HL-60 (cell line): ENCODE data around the gene OR7C2.

ENCODE experiments used
- DNase-seq, 2 experiments: peaks; one replicate each; pipeline ENCODE4 v3.0.0-alpha.2; 2010 to 2020; ENCODE audit warnings: low read depth in 1 of 2, low spot score in 1 of 2
- H3K27ac ChIP-seq: fragments of 250-450 bp; sonication (Bioruptor Pico); replicated peaks from 2 replicates; pipeline ENCODE4 v1.5.1; 2020; ENCODE audit warnings: mild to moderate bottlenecking, moderate library complexity
- H3K27me3 ChIP-seq: fragments of 250-450 bp; sonication (Bioruptor Pico); 2 replicates; pipeline ENCODE4 v1.5.1; 2021; ENCODE audit warnings: mild to moderate bottlenecking, moderate library complexity; ENCODE audit not compliant: insufficient read depth, poor library complexity, severe bottlenecking
- H3K4me3 ChIP-seq: replicated peaks from 2 replicates; pipeline ENCODE4 v1.5.1; 2011; ENCODE audit warnings: mild to moderate bottlenecking, control low read depth, low read length; ENCODE audit not compliant: insufficient read depth
- GABPA ChIP-seq: IDR thresholded peaks from 2 replicates; pipeline ENCODE4 v1.6.1; 2012; ENCODE audit warnings: low read depth
- POLR2AphosphoS5 ChIP-seq: IDR thresholded peaks from 2 replicates; pipeline ENCODE4 v1.6.1; 2012; ENCODE audit warnings: low read depth
- SPI1 ChIP-seq: IDR thresholded peaks from 2 replicates; pipeline ENCODE4 v1.6.1; 2012; ENCODE audit warnings: low read depth, mild to moderate bottlenecking, borderline replicate concordance
- TF ChIP-seq, protein P1 (sequence below): IDR thresholded peaks from 2 replicates; pipeline ENCODE4 v1.6.1; 2012; ENCODE audit warnings: low read depth; ENCODE audit not compliant: insufficient replicate concordance
- TF ChIP-seq, protein P2 (sequence below): IDR thresholded peaks from one replicate; pipeline ENCODE4 v1.5.1; 2011; ENCODE audit warnings: low read length, control low read depth, inconsistent platforms; ENCODE audit not compliant: insufficient read depth

Gene OR7C2

DNA sequence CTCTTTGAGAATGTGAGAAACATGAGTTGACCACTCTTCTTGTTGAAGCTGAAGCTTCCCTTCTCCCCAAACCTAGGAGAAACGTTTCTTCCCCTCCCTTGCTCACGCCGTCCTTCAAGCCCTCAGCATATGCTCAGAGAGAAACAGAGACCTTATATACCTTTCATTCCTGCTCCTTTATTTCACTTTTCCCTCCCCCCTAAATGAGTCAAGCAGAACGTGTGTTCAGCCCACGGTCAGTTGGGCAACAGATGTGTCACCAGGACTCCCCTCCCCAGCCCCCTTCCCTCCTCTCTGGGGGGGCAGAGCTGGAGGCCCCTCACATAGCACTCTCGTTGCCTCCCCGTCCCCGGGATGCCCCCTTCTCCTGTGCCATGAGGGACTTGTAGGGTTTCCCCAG lies 8.6 kb downstream of the OR7C2 start:
- Histone ChIP-seq H3K27me3 (no peaks in the 10 kb centered on the region), H3K4me3 (no peak overlapping the region), H3K27ac (no peak overlapping the region)
- TF ChIP-seq SPI1 (no peak), GABPA (no peak), POLR2AphosphoS5 (no peak)
- TF ChIP-seq, protein P1, sequence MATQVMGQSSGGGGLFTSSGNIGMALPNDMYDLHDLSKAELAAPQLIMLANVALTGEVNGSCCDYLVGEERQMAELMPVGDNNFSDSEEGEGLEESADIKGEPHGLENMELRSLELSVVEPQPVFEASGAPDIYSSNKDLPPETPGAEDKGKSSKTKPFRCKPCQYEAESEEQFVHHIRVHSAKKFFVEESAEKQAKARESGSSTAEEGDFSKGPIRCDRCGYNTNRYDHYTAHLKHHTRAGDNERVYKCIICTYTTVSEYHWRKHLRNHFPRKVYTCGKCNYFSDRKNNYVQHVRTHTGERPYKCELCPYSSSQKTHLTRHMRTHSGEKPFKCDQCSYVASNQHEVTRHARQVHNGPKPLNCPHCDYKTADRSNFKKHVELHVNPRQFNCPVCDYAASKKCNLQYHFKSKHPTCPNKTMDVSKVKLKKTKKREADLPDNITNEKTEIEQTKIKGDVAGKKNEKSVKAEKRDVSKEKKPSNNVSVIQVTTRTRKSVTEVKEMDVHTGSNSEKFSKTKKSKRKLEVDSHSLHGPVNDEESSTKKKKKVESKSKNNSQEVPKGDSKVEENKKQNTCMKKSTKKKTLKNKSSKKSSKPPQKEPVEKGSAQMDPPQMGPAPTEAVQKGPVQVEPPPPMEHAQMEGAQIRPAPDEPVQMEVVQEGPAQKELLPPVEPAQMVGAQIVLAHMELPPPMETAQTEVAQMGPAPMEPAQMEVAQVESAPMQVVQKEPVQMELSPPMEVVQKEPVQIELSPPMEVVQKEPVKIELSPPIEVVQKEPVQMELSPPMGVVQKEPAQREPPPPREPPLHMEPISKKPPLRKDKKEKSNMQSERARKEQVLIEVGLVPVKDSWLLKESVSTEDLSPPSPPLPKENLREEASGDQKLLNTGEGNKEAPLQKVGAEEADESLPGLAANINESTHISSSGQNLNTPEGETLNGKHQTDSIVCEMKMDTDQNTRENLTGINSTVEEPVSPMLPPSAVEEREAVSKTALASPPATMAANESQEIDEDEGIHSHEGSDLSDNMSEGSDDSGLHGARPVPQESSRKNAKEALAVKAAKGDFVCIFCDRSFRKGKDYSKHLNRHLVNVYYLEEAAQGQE = no peak
- TF ChIP-seq, protein P2, sequence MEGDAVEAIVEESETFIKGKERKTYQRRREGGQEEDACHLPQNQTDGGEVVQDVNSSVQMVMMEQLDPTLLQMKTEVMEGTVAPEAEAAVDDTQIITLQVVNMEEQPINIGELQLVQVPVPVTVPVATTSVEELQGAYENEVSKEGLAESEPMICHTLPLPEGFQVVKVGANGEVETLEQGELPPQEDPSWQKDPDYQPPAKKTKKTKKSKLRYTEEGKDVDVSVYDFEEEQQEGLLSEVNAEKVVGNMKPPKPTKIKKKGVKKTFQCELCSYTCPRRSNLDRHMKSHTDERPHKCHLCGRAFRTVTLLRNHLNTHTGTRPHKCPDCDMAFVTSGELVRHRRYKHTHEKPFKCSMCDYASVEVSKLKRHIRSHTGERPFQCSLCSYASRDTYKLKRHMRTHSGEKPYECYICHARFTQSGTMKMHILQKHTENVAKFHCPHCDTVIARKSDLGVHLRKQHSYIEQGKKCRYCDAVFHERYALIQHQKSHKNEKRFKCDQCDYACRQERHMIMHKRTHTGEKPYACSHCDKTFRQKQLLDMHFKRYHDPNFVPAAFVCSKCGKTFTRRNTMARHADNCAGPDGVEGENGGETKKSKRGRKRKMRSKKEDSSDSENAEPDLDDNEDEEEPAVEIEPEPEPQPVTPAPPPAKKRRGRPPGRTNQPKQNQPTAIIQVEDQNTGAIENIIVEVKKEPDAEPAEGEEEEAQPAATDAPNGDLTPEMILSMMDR = no peak
- no peak for DNase-seq

DNA sequence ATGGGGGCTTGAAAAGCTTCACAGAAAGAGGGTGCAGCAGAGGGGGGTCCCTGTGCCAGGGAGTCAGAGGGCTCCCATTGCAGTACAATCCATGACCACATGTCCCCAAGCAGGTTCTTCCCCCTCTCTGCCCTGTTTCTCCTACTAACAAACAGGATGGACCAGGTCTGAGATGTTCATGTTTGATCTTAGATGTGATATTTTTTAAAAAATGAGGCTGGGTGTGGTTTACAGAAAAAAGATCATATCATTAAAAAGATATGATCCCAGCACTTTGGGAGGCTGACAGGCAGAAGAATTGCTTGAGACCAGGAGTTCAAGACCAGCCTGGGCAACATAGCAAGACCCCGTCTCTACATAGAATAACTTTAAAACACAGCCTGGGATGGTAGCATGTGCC lies 9.1 kb downstream of the OR7C2 start:
- H3K4me3 ChIP-seq = no peak overlapping the region
- H3K27me3 ChIP-seq = no peaks in the 10 kb centered on the region
- TF ChIP-seq SPI1 (no peak), GABPA (no peak), POLR2AphosphoS5 (no peak)
- TF ChIP-seq, protein P2 = no peak
- TF ChIP-seq, protein P1 = no peak

DNA sequence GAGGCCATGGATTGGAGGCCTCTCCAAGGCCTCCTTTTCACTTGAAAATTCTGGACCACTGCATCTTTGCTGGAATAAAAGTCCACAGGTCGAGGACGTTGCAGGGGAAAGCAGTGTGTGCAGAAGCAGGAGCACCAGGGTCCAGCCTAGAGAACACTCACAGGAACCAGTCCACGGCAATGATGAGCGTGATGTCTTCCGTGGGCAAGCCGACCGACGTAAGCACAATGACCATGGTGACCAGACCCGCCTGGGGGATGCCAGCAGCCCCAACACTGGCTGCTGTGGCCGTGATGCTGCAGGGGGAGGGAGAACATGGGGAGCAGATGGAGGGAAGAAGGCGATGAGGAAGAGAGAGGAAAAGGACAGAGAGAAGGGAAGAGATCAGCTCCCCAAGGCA lies 11.5 kb downstream of the OR7C2 start:
- DNase-seq = no peak
- Histone ChIP-seq H3K4me3 (no peak overlapping the region), H3K27me3 (no peaks in the 10 kb centered on the region), H3K27ac (no peak overlapping the region)
- TF ChIP-seq, protein P2 = no peak
- TF ChIP-seq POLR2AphosphoS5 (no peak), SPI1 (no peak), GABPA (no peak)
- TF ChIP-seq, protein P1 = no peak

More for the DNA sequence above, 9.1 kb downstream of the OR7C2 start:
- DNase-seq = no peak
- H3K27ac ChIP-seq = no peak overlapping the region
